MCF 10A (cell line): ENCODE results near the gene HRH2. TPM values are rescaled to one million over a fixed set of nuclear protein-coding genes. Genes with fewer than 3 reads are reported as not detected.

ENCODE experiments used
- Bru-seq: library from RNA; stranded (reverse); fragments of 400-500 nt; gene quantifications from one replicate; lab custom pipeline; 2021; lab: Mats Ljungman, UMichigan
- BruChase-seq, 2 experiments: library from RNA; stranded (reverse); fragments of 400-500 nt; gene quantifications; one replicate each; lab custom pipeline; 2021; lab: Mats Ljungman, UMichigan
- BruUV-seq: library from RNA; stranded (reverse); fragments of 400-500 nt; replicated peaks from 2 replicates; lab custom pipeline; 2021; lab: Mats Ljungman, UMichigan
- CTCF ChIA-PET: fragments of 300-600 bp; sonication (Branson Sonifier 250); formaldehyde crosslinking; extraction: SDS; loops from one replicate; lab custom pipeline; 2021; ENCODE audit warnings: antibody characterized with exemption, inconsistent platforms; lab: Yijun Ruan, JAX
- POLR2A ChIA-PET: fragments of 300-600, 350-650 bp; sonication (Branson Sonifier 250); formaldehyde crosslinking; extraction: SDS; loops from one replicate; lab custom pipeline; 2020; ENCODE audit warnings: antibody characterized with exemption, inconsistent platforms; lab: Yijun Ruan, JAX
- DNase-seq: peaks from one replicate; pipeline ENCODE4 v3.0.0-alpha.2; 2018; ENCODE audit not compliant: unreplicated experiment
- H3K27ac Mint-ChIP-seq: one replicate; pipeline ENCODE4 v1.8.0; 2022; ENCODE audit warnings: mild to moderate bottlenecking, low read depth, mixed read lengths; ENCODE audit not compliant: unreplicated experiment
- H3K27me3 Mint-ChIP-seq: one replicate; pipeline ENCODE4 v1.8.0; 2022; ENCODE audit warnings: mixed read lengths; ENCODE audit not compliant: insufficient read depth, unreplicated experiment
- H3K36me3 Mint-ChIP-seq: one replicate; pipeline ENCODE4 v1.8.0; 2022; ENCODE audit warnings: mild to moderate bottlenecking, moderate library complexity, mixed read lengths; ENCODE audit not compliant: insufficient read depth, unreplicated experiment
- H3K4me1 Mint-ChIP-seq: one replicate; pipeline ENCODE4 v1.8.0; 2022; ENCODE audit warnings: mixed read lengths; ENCODE audit not compliant: insufficient read depth, unreplicated experiment
- H3K4me3 Mint-ChIP-seq: one replicate; pipeline ENCODE4 v1.8.0; 2022; ENCODE audit warnings: mild to moderate bottlenecking, moderate library complexity, mixed read lengths; ENCODE audit not compliant: unreplicated experiment
- H3K9me3 Mint-ChIP-seq: one replicate; pipeline ENCODE4 v1.8.0; 2022; ENCODE audit warnings: mixed read lengths; ENCODE audit not compliant: unreplicated experiment
- CTCF ChIP-seq: fragments of 200-600 bp; IDR thresholded peaks from one replicate; pipeline ENCODE4 v1.8.0; 2022; ENCODE audit warnings: antibody characterized with exemption, mild to moderate bottlenecking; ENCODE audit not compliant: unreplicated experiment
- intact Hi-C: fragments of 100-400 bp; cut with micrococcal nuclease; formaldehyde crosslinking; loops from 2 replicates; pipeline ENCODE4 v1.14.1; 2022
- long read RNA-seq: library from polyadenylated mRNA; stranded (forward); transcript quantifications from one replicate; pipeline ENCODE4 v2.0.0, GENCODE V29; 2022
- total RNA-seq: library from RNA; stranded (reverse); gene quantifications from 2 replicates; pipeline ENCODE4 v1.2.3, GENCODE V29; 2022

HRH2 gene
- total RNA-seq, result not detected in 2 replicates
- Bru-seq, nascent RNA, result not detected
- BruChase-seq, experiment 1, labeled RNA remaining after a 6-hour chase, result not detected
- not detected for BruChase-seq, experiment 2, labeled RNA remaining after a 2-hour chase
- long read RNA-seq, result 0 reads

DNA sequence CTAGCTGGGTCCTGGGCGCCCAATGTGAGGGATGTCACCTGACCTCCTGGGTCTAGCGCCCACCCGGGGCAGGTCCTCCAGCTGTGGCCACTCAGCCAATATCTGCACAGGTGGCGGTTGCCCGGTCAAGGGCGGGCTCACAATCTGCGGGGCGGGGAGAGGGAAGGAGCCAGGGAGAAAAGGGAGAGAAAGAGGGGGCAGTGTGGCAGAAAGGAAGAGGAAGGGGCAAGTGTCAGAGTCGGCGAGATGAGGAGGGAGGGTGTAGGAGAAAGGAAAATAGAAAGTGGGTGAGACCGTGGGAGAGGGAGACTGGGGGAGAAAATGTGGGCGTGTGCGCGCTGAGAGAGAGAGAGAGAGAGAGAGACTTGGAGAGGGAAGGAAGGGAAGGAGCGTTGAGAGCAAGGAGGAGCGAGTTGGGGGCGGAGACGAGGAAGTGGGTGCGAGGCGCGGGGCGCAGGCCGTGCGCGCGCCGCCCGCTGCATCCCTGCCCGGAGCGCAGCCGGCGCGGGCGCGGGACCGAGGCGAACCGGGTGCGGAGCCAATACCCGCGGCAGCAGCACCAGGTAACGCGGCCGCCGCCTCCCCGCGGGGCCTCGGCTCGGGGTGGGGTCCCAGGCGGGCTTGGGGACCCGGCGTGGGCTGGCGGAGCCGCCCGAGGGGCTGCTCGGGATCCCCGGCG lies at the start of gene HRH2:
HRH2 (plus strand) TSS at position 479 of the 679 bp plus-strand sequence. CDS start 25,163 bp downstream, outside the sequence.
- BruUV-seq, result no TSS peak
- Mint-ChIP-seq H3K27ac (no peak within 1 kb of the TSS), H3K27me3 (peaks cover 53% of the 10 kb centered on the region), H3K9me3 (no peaks in the 10 kb centered on the region), H3K4me1 (no peaks in the 10 kb centered on the region), H3K36me3 (no peaks in the 10 kb centered on the region), H3K4me3 (no peak within 1 kb of the TSS)
- TF ChIP-seq CTCF, result no peak
- intact Hi-C loops, result no loop called here
- ChIA-PET CTCF (no interaction called here), POLR2A (no interaction called here)
- DNase-seq, result no peak

DNA sequence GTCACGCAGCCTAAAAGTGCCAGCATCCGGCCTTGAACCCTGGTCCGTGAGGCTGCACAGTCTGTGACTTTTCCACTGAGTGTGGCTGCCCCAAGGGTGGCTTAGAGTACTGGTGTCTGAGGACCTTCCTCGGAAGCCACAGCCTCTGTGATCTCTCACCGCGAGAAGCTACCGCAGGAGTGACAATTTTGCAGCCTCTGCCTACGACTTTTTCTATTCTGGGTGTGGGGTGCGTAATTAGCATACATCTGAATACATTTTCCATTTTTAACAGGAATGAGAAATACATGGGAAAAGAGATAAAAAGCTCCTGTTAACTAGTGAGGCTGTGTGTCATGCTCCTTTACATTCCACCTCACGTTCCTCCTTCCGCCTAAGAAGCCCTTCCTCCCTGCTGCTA lies 48.3 kb upstream of the HRH2 start:
- no peaks in the 10 kb centered on the region for H3K9me3 Mint-ChIP-seq
- intact Hi-C loops, result no loop called here

GRCh38 chr5:175610381-175610780 lies 47.5 kb upstream of the HRH2 start:
- BruUV-seq, result no TSS peak
- ChIA-PET POLR2A (no interaction called here), CTCF (interaction anchor here (0.6 to 2.0 kb wide), 2 partner anchors 76 to 100 kb away, joined by 4 read pairs; no protein-coding TSS in a partner anchor)
- no peaks in the 10 kb centered on the region for H3K4me1 Mint-ChIP-seq
- DNase-seq, result no peak
- intact Hi-C loops, result no loop called here
- H3K27me3 Mint-ChIP-seq, result peaks cover 61% of the 10 kb centered on the region
- H3K36me3 Mint-ChIP-seq, result no peaks in the 10 kb centered on the region
- H3K9me3 Mint-ChIP-seq, result no peaks in the 10 kb centered on the region
- TF ChIP-seq CTCF, result no peak
- no peak overlapping the region for H3K4me3 Mint-ChIP-seq
- H3K27ac Mint-ChIP-seq, result no peak overlapping the region

More for the DNA sequence above, 48.3 kb upstream of the HRH2 start:
- BruUV-seq, result no TSS peak
- ChIA-PET CTCF (interaction anchor here (2.0 kb wide), 1 partner anchor 76 kb away, joined by 4 read pairs; no protein-coding TSS in a partner anchor), POLR2A (no interaction called here)
- DNase-seq, result no peak
- H3K4me1 Mint-ChIP-seq, result no peaks in the 10 kb centered on the region
- no peak overlapping the region for H3K4me3 Mint-ChIP-seq
- TF ChIP-seq CTCF, result no peak
- H3K27me3 Mint-ChIP-seq, result peaks cover 69% of the 10 kb centered on the region
- H3K27ac Mint-ChIP-seq, result no peak overlapping the region
- no peaks in the 10 kb centered on the region for H3K36me3 Mint-ChIP-seq

- no peak for DNase-seq
- Mint-ChIP-seq H3K4me3 (no peak overlapping the region), H3K4me1 (no peaks in the 10 kb centered on the region), H3K36me3 (no peaks in the 10 kb centered on the region), H3K27ac (no peak overlapping the region), H3K27me3 (peaks cover 56% of the 10 kb centered on the region), H3K9me3 (no peaks in the 10 kb centered on the region)
- ChIA-PET POLR2A (no interaction called here), CTCF (interaction anchor here (0.6 to 2.0 kb wide), 3 partner anchors 77 to 1045 kb away, joined by 3 to 4 read pairs (median 4); no protein-coding TSS in a partner anchor)
- TF ChIP-seq CTCF, result no peak
- intact Hi-C loops, result no loop called here
- BruUV-seq, result no TSS peak
Observed at GRCh38 chr5:175610898-175611297, 47.0 kb upstream of the HRH2 start.
